ENCODE results near the gene MYL11. TPM values are rescaled to one million over a fixed set of nuclear protein-coding genes. Genes with fewer than 3 reads are reported as not detected.
A peak's percentile ranks its signal among the peaks of the same experiment; 100 is the strongest.

MYL11 gene
- polyA plus RNA-seq, 6 donors from 2014 or later: not detected

GRCh38 chr16:30416624-30417528 lies 42.3 kb downstream of the MYL11 start:
- Mint-ChIP-seq H3K4me3 (peak overlapping the region; percentile 33 to 86 (median 70)), H3K27me3 (no peaks in the 10 kb centered on the region), H3K9me3 (no peaks in the 10 kb centered on the region), H3K27ac (peak overlapping the region in 3 of 6 donors; percentile 13 to 78 (median 75)), H3K4me1 (peaks cover 4 to 26% (median 16%) of the 10 kb centered on the region in 3 donors), H3K36me3 (peaks cover 0 to 19% of the 10 kb centered on the region in 2 donors)
- DNase-seq: no peak
- ATAC-seq (ENCODE audit: low read depth in 2 of 2): no peak

- H3K4me3 Mint-ChIP-seq: peak overlapping the region; percentile 30 to 84 (median 74)
- H3K27me3 Mint-ChIP-seq: no peaks in the 10 kb centered on the region
- peak; percentile 88 to 90 for ATAC-seq (ENCODE audit: low read depth in 2 of 2)
- peaks cover 4 to 26% (median 16%) of the 10 kb centered on the region in 3 donors for H3K4me1 Mint-ChIP-seq
- peaks cover 0 to 14% of the 10 kb centered on the region in 2 donors for H3K36me3 Mint-ChIP-seq
- H3K9me3 Mint-ChIP-seq: no peaks in the 10 kb centered on the region
- H3K27ac Mint-ChIP-seq: peak overlapping the region in 2 of 6 donors; percentile 20 to 88
- DNase-seq: peak; percentile 83
These were observed 43.1 kb downstream of the MYL11 start for GRCh38 chr16:30417529-30418349.

GRCh38 chr16:30418350-30419181 lies 44.0 kb downstream of the MYL11 start:
- Mint-ChIP-seq H3K4me3 (peak overlapping the region; percentile 52 to 77 (median 73)), H3K27me3 (no peaks in the 10 kb centered on the region), H3K27ac (peak overlapping the region in 5 of 6 donors; percentile 20 to 88 (median 75)), H3K4me1 (peaks cover 4 to 26% (median 16%) of the 10 kb centered on the region in 3 donors), H3K36me3 (peaks cover 0 to 14% of the 10 kb centered on the region in 2 donors), H3K9me3 (no peaks in the 10 kb centered on the region)
- ATAC-seq (ENCODE audit: low read depth in 2 of 2) (no peak), DNase-seq (no peak)

- Mint-ChIP-seq H3K4me1 (peaks cover 8 to 24% (median 21%) of the 10 kb centered on the region in 3 donors), H3K27me3 (no peaks in the 10 kb centered on the region), H3K9me3 (no peaks in the 10 kb centered on the region), H3K4me3 (peak overlapping the region in 1 of 8 donors; percentile 61), H3K36me3 (peaks cover 0 to 14% of the 10 kb centered on the region in 2 donors), H3K27ac (peak overlapping the region in 3 of 6 donors; percentile 23 to 51 (median 26))
- ATAC-seq (ENCODE audit: low read depth in 2 of 2) (no peak), DNase-seq (no peak)
These were observed 46.4 kb downstream of the MYL11 start for GRCh38 chr16:30421010-30421409.

Other genes starting within 250 kb of the MYL11 start
- 1,000 to 10,000 TPM in 5 of 6 donors, 100 to 1,000 TPM in 1; 945 to 1,368 (median 1,199) TPM for gene CORO1A, start 191.2 kb upstream of the MYL11 start, polyA plus RNA-seq (ENCODE audit: low read depth in 6 of 6)
- gene BOLA2B, start 181.1 kb upstream of the MYL11 start, polyA plus RNA-seq (ENCODE audit: low read depth in 6 of 6): 100 to 1,000 TPM; 121 to 238 (median 189) TPM
- gene SLX1A, start 180.9 kb upstream of the MYL11 start, polyA plus RNA-seq (ENCODE audit: low read depth in 6 of 6): 10 to 100 TPM; 52.4 to 71.2 (median 65.2) TPM
- 1 to 10 TPM in 3 of 6 donors, under 1 TPM in 1, not detected in 2; 0.69 to 6.5 (median 2.5) TPM for gene SULT1A3, start 175.5 kb upstream of the MYL11 start, polyA plus RNA-seq (ENCODE audit: low read depth in 6 of 6)
- gene NPIPB13, start 126.3 kb upstream of the MYL11 start, polyA plus RNA-seq (ENCODE audit: low read depth in 6 of 6): 1 to 10 TPM in 1 of 6 donors, under 1 TPM in 4, not detected in 1; 0.17 to 1.9 (median 0.35) TPM
- gene CD2BP2, start 19.5 kb upstream of the MYL11 start, polyA plus RNA-seq (ENCODE audit: low read depth in 6 of 6): 10 to 100 TPM; 24.2 to 36.1 (median 29.7) TPM
- 10 to 100 TPM in 3 of 6 donors, 1 to 10 TPM in 3; 6.2 to 16.9 (median 9.7) TPM for gene TBC1D10B, start 4.3 kb upstream of the MYL11 start, polyA plus RNA-seq (ENCODE audit: low read depth in 6 of 6)
- gene SEPTIN1, start 7.8 kb downstream of the MYL11 start, polyA plus RNA-seq (ENCODE audit: low read depth in 6 of 6): 100 to 1,000 TPM; 102 to 145 (median 112) TPM
- gene ZNF48, start 20.6 kb downstream of the MYL11 start, polyA plus RNA-seq (ENCODE audit: low read depth in 6 of 6): 1 to 10 TPM; 3.4 to 9.9 (median 7.0) TPM
- 1 to 10 TPM in 5 of 6 donors, not detected in 1; 1.7 to 5.0 (median 2.3) TPM for gene ZNF771, start 32.8 kb downstream of the MYL11 start, polyA plus RNA-seq (ENCODE audit: low read depth in 6 of 6)
- 100 to 1,000 TPM; 101 to 145 (median 123) TPM for gene DCTPP1, start 55.2 kb downstream of the MYL11 start, polyA plus RNA-seq (ENCODE audit: low read depth in 6 of 6)
- gene SEPHS2, start 71.1 kb downstream of the MYL11 start, polyA plus RNA-seq (ENCODE audit: low read depth in 6 of 6): 10 to 100 TPM; 45.7 to 86.2 (median 73.6) TPM
- gene ITGAL, start 97.9 kb downstream of the MYL11 start, polyA plus RNA-seq (ENCODE audit: low read depth in 6 of 6): 10 to 100 TPM; 21.3 to 36.8 (median 25.6) TPM
- gene ZNF768, start 151.8 kb downstream of the MYL11 start, polyA plus RNA-seq (ENCODE audit: low read depth in 6 of 6): 10 to 100 TPM in 1 of 6 donors, 1 to 10 TPM in 4, under 1 TPM in 1; 0.40 to 10.1 (median 6.3) TPM
- 10 to 100 TPM; 12.0 to 18.3 (median 15.1) TPM for gene ZNF747, start 160.1 kb downstream of the MYL11 start, polyA plus RNA-seq (ENCODE audit: low read depth in 6 of 6)
- gene ZNF764, start 183.6 kb downstream of the MYL11 start, polyA plus RNA-seq (ENCODE audit: low read depth in 6 of 6): 1 to 10 TPM in 5 of 6 donors, not detected in 1; 2.3 to 6.8 (median 4.7) TPM
- 10 to 100 TPM; 28.0 to 41.5 (median 36.1) TPM for gene ZNF688, start 196.9 kb downstream of the MYL11 start, polyA plus RNA-seq (ENCODE audit: low read depth in 6 of 6)
- 1 to 10 TPM; 1.4 to 4.4 (median 2.9) TPM for gene ZNF785, start 210.9 kb downstream of the MYL11 start, polyA plus RNA-seq (ENCODE audit: low read depth in 6 of 6)
- 10 to 100 TPM in 4 of 6 donors, 1 to 10 TPM in 2; 6.1 to 12.8 (median 10.5) TPM for gene ZNF689, start 235.6 kb downstream of the MYL11 start, polyA plus RNA-seq (ENCODE audit: low read depth in 6 of 6)